Right lobe of liver (tissue), 6 donors: ENCODE results near the gene PLCB2. TPM values are rescaled to one million over a fixed set of nuclear protein-coding genes. Genes with fewer than 3 reads are reported as not detected.
A peak's percentile ranks its signal among the peaks of the same experiment; 100 is the strongest.

Source experiments
- ATAC-seq, 4 donors: fragments of 200-7000 bp; cut with Tn5 transposase; one replicate each; pipeline ENCODE4 v1.9.1; 2020; ENCODE audit warnings: mild to moderate bottlenecking in 4 of 4, moderate library complexity in 4 of 4
- DNase-seq, 3 donors: peaks; one replicate each; pipeline ENCODE4 v3.0.0-alpha.2; 2020
- H3K27ac ChIP-seq, 3 donors: fragments of 200-600 bp; one replicate each; pipeline ENCODE4 v1.8.0; 2022
- H3K27me3 ChIP-seq, 2 donors: fragments of 200-600 bp; one replicate each; pipeline ENCODE4 v1.8.0; 2022
- H3K36me3 ChIP-seq, 4 donors: fragments of 200-600 bp; sonication (generic) in 1 of 4; one replicate each; pipeline versions ENCODE4 v1.5.1 to v1.8.0; 2017 to 2022; ENCODE audit warnings: control low read depth in 1 of 4
- H3K4me1 ChIP-seq, 4 donors: fragments of 200-600 bp; sonication (generic) in 1 of 4; one replicate each; pipeline versions ENCODE4 v1.5.1 to v1.8.0; 2017 to 2022; ENCODE audit warnings: control low read depth in 1 of 4
- H3K4me3 ChIP-seq, 3 donors: fragments of 200-600 bp; one replicate each; pipeline ENCODE4 v1.8.0; 2022
- H3K9me3 ChIP-seq, 4 donors: fragments of 200-600 bp; sonication (generic) in 1 of 4; one replicate each; pipeline versions ENCODE4 v1.5.1 to v1.8.0; 2017 to 2022; ENCODE audit warnings: control low read depth in 1 of 4
- POLR2A ChIP-seq: fragments of 450-650 bp; IDR thresholded peaks from one replicate; pipeline ENCODE4 v1.6.1; 2017; ENCODE audit warnings: antibody characterized with exemption, mild to moderate bottlenecking
- WGBS: methylation state at CpG from one replicate; pipeline ENCODE4 v1.1.6; 2018; ENCODE audit warnings: low coverage, low lambda C conversion rate; ENCODE audit not compliant: insufficient coverage; ENCODE audit errors: missing lambda C conversion rate; 5-methylcytosine and 5-hydroxymethylcytosine counted together
- intact Hi-C, 2 donors: fragments of 100-400 bp; cut with DNase I; formaldehyde crosslinking; loops; one replicate each; pipeline versions ENCODE4 v1.11.2 to v1.14.1; 2022
- total RNA-seq, 6 experiments: library from RNA; depleted of rRNA in 2 of 6; stranded (reverse); fragments of >200 nt in 2 of 6; fragmentation: NEBNext Ultra II Directional in 3 of 6; extraction: Animal tissue kit (Norgen Biotek cat#: 25700) in 3 of 6; gene quantifications; one replicate each; pipeline versions ENCODE4 v1.1.0 to v1.2.4, GENCODE V29; 2016 to 2023
- TF ChIP-seq, protein P1 (sequence below), 4 donors: fragments of 200-600 bp in 3 of 4; fragments of 450-650 bp in 1 of 4; IDR thresholded peaks; one replicate each; pipeline versions ENCODE4 v1.5.1 to v1.8.0; 2016 to 2022; ENCODE audit warnings: antibody characterized with exemption in 4 of 4, mild to moderate bottlenecking in 2 of 4
- donor health status: DM: no; HTN: yes; CAD: no.
- donor health status: DM: no; HTN: no; CAD: no.
- donor health status: DM: no; HTN: no; CAD: no.
- donor health status: DM: no; HTN: yes; CAD: no.
- donor health status: DM: no; HTN: yes; CAD: no.

Gene PLCB2
- total RNA-seq, 6 experiments from 2014 or later = 5.0 to 18.0 (median 7.2) TPM

GRCh38 chr15:40325188-40325587 is 17.5 kb upstream of the PLCB2 start:
- no peak for DNase-seq
- H3K27ac ChIP-seq = peak overlapping the region in 2 of 3 donors; percentile 18 to 75

DNA sequence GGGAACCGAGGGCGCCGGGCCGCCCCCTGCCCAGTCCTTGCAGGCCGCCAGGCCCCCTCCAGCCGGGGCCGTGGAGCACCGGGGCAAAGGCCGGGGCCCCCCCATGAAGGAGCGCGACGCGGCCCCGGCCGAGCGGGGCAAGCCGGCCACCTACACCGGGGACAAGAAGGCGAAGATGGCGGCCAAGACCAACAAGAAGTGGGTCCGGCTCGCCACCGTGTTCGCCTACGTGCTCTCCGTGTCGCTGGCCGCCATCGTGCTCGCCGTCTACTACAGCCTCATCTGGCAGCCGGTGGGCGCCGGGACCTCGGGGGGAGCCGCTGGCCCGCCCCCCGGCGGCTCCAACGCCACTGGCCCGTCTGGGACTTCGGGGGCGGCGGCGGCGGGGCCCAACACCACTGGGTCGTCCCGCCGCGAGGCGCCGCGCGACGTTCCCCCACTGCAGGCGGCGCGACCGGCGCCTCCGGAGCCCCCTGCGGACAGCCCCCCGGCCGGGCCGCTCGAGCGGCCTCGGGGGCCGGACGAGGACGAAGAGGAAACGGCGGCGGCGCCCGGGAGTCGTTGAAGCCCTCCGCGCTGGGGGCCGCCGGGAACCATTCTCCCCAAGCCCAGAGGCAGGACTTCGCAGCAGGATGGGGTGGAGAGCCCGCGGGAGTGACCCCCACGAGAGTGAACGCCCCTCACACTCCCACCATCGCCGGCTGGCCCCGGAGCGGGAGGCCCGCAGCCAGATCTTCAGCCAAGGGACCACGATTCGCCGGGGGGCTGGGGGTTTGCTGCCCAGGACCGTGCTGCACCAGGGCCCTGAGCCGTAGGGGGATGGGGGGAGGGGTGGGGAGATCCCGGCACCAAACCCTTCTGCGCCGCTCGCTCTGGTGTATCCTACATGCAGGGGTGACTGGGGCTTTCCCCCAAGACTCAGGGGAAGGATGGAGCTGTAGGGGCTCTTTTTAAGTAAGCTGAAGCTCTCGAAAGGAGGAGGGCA is 16.5 kb upstream of the PLCB2 start:
- Histone ChIP-seq H3K36me3 (no peaks in the 10 kb centered on the region), H3K4me3 (peak overlapping the region; percentile 61 to 69 (median 67)), H3K27ac (peak overlapping the region; percentile 21 to 75 (median 65)), H3K4me1 (peaks cover 0 to 8% (median 0%) of the 10 kb centered on the region in 4 donors), H3K27me3 (no peaks in the 10 kb centered on the region), H3K9me3 (no peaks in the 10 kb centered on the region)
- intact Hi-C loops = no loop called here
- TF ChIP-seq, protein P1, sequence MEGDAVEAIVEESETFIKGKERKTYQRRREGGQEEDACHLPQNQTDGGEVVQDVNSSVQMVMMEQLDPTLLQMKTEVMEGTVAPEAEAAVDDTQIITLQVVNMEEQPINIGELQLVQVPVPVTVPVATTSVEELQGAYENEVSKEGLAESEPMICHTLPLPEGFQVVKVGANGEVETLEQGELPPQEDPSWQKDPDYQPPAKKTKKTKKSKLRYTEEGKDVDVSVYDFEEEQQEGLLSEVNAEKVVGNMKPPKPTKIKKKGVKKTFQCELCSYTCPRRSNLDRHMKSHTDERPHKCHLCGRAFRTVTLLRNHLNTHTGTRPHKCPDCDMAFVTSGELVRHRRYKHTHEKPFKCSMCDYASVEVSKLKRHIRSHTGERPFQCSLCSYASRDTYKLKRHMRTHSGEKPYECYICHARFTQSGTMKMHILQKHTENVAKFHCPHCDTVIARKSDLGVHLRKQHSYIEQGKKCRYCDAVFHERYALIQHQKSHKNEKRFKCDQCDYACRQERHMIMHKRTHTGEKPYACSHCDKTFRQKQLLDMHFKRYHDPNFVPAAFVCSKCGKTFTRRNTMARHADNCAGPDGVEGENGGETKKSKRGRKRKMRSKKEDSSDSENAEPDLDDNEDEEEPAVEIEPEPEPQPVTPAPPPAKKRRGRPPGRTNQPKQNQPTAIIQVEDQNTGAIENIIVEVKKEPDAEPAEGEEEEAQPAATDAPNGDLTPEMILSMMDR (IDR thresholded peaks at IDR 0.05) = no peak
- no peak for TF ChIP-seq POLR2A
- 14% methylated on average over 7 of the region's 101 CpGs for WGBS
- ATAC-seq = no peak
- DNase-seq = peak in 2 of 3 donors; percentile 60 to 66

More at GRCh38 chr15:40325188-40325587, 17.5 kb upstream of the PLCB2 start:
- H3K9me3 ChIP-seq = no peaks in the 10 kb centered on the region
- H3K27me3 ChIP-seq = no peaks in the 10 kb centered on the region
- intact Hi-C loops = no loop called here
- TF ChIP-seq, protein P1 (IDR thresholded peaks at IDR 0.05) = no peak
- TF ChIP-seq POLR2A = no peak
- H3K4me1 ChIP-seq = peaks cover 0 to 8% (median 0%) of the 10 kb centered on the region in 4 donors
- no peaks in the 10 kb centered on the region for H3K36me3 ChIP-seq
- H3K4me3 ChIP-seq = peak overlapping the region in 2 of 3 donors; percentile 67 to 69
- no peak for ATAC-seq
- 74% methylated on average over 2 of the region's 2 CpGs for WGBS

- no peaks in the 10 kb centered on the region for H3K27me3 ChIP-seq
- peak; percentile 92 for DNase-seq
- H3K4me3 ChIP-seq = peak within 1 kb of the TSS; percentile 61 to 69 (median 67)
- intact Hi-C loops = no loop called here
- no peaks in the 10 kb centered on the region for H3K36me3 ChIP-seq
- peaks cover 0 to 8% (median 0%) of the 10 kb centered on the region in 4 donors for H3K4me1 ChIP-seq
- peak within 1 kb of the TSS; percentile 21 to 75 (median 65) for H3K27ac ChIP-seq
- H3K9me3 ChIP-seq = no peaks in the 10 kb centered on the region
- peak; percentile 91 to 95 (median 92) for ATAC-seq
- TF ChIP-seq POLR2A = peak; percentile 51
- TF ChIP-seq, protein P1 (IDR thresholded peaks at IDR 0.05) = peak; percentile 51 to 68 (median 55)
- WGBS = 0% methylated on average over 22 of the region's 103 CpGs
Observed at GRCh38 chr15:40323239-40323952, 15.7 kb upstream of the PLCB2 start, which contains the start of gene INAFM2. Gene INAFM2, plus strand, starts transcription at chr15:40323692. Its CDS starts 364 bp downstream, at chr15:40324056.

- DNase-seq = peak in 1 of 3 donors; percentile 52
- no peak for ATAC-seq
Observed at GRCh38 chr15:40322531-40323238, 14.9 kb upstream of the PLCB2 start.

More at GRCh38 chr15:40322531-40323238, 14.9 kb upstream of the PLCB2 start:
- no peaks in the 10 kb centered on the region for H3K9me3 ChIP-seq
- TF ChIP-seq, protein P1 (IDR thresholded peaks at IDR 0.05) = no peak
- TF ChIP-seq POLR2A = no peak
- H3K27ac ChIP-seq = peak overlapping the region in 1 of 3 donors; percentile 65
- intact Hi-C loops = no loop called here
- H3K4me3 ChIP-seq = peak overlapping the region in 1 of 3 donors; percentile 69
- 47% methylated on average over 8 of the region's 26 CpGs for WGBS
- peaks cover 0 to 8% (median 0%) of the 10 kb centered on the region in 4 donors for H3K4me1 ChIP-seq
- no peaks in the 10 kb centered on the region for H3K36me3 ChIP-seq
- no peaks in the 10 kb centered on the region for H3K27me3 ChIP-seq
